DMS153 treated with DMSO at 0.1 percent for 48 hours (cell line): ENCODE results near the gene PIK3CD.

Experiments used
- DNase-seq: peaks from one replicate; lab custom pipeline; 2025; ENCODE audit not compliant: unreplicated experiment; lab: John Stamatoyannopoulos, UW

PIK3CD gene

GRCh38 chr1:9764550-9764949, 113.0 kb downstream of the PIK3CD start:
- DNase-seq, result no peak

GRCh38 chr1:9766759-9767442, 115.4 kb downstream of the PIK3CD start:
- no peak for DNase-seq

DNA sequence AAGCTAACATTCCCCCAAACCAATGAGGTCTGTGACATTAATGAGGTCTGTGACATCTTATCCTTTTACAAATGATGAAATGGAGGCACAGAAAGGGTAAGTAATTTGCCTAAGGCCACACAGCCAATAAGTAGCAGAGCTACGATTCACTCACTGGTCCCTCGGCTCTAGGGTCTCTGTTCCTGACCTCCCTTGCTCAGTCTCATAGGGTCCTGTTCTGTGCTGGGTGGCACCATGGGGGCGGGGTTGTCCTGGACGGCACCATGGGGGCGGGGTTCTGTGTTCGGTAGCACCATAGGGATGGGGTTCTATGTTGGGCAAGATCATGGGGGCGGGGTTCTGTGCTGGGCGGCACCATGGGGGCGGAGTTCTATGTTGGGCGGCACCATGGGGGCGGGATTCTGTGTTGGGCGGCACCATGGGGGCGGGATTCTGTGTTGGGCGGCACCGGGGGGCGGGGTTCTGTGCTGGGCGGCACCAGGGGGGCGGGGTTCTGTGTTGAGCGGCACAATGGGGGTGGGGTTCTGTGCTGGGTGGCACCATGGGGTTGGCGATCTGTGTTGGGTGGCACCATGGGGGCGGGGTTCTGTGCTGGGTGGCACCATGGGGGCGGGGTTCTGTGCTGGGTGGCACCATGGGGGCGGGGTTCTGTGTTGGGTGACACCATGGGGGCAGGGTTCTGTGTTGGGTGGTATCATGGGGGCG, 116.6 kb downstream of the PIK3CD start:
- DNase-seq, result no peak

DNA sequence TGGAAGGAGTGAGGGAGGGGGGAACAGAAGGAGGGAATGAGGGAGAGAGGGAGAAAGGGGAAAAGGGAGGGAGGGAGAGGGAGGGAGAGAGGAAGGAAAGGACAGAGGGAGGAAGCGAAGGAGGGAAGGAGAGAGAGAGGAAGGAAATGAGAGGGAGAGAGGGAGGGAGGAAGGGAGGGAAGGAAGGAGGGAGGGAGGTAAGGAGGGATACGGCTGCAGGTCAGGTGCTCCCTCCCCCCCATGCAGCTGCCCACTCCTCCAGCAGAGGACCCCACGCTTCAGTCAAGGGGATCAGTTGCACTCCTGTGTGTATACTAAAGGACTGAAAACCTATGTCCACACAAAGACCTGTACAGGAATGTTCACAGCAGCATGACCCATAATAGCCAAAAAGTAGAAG, 117.5 kb downstream of the PIK3CD start:
- no peak for DNase-seq

GRCh38 chr1:9770298-9770697, 118.8 kb downstream of the PIK3CD start:
- no peak for DNase-seq

GRCh38 chr1:9774712-9775679, 123.5 kb downstream of the PIK3CD start:
- DNase-seq, result no peak

DNA sequence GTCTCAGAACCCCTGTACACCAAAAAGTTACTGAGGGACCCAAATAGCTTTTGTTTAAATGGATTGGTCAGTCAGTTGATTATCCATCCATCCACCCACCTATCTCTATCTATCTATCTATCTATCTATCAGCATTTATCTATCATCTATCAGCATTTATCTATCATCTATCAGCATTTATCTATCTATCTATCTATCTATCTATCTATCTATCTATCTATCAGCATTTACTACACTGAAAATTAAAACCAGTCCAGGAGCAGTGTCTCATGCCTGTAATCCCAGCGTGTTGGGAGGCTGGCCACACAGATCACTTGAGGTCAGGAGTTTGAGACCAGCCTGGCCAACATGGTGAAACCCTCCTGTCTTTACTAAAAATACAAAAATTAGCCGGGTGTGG, 125.2 kb downstream of the PIK3CD start:
- no peak for DNase-seq
